DMS 273 treated with DMSO at 0.1 percent for 48 hours (cell line): ENCODE data around the gene EXOC3.

ENCODE experiments used
- DNase-seq: peaks from one replicate; lab custom pipeline; 2025; lab: John Stamatoyannopoulos, UW

Gene EXOC3

GRCh38 chr5:457195-457961, 14.4 kb downstream of the EXOC3 start:
- DNase-seq, result no peak

- DNase-seq, result no peak
Measured at GRCh38 chr5:458547-459353, 15.8 kb downstream of the EXOC3 start.

- no peak for DNase-seq
Measured at GRCh38 chr5:459562-460272, 16.7 kb downstream of the EXOC3 start.

- DNase-seq, result no peak
Measured at GRCh38 chr5:460273-460625, 17.3 kb downstream of the EXOC3 start.

- DNase-seq, result no peak
Measured at GRCh38 chr5:462051-462481, 19.1 kb downstream of the EXOC3 start.

GRCh38 chr5:463301-463700, 20.3 kb downstream of the EXOC3 start:
- DNase-seq, result no peak

- DNase-seq, result no peak
Measured at GRCh38 chr5:463952-464351, 21.0 kb downstream of the EXOC3 start.

- DNase-seq, result no peak
Measured at GRCh38 chr5:464446-464842, 21.5 kb downstream of the EXOC3 start.

GRCh38 chr5:464843-465590, 22.0 kb downstream of the EXOC3 start:
- no peak for DNase-seq

- no peak for DNase-seq
Measured at GRCh38 chr5:465591-466403, 22.8 kb downstream of the EXOC3 start.

- DNase-seq, result no peak
Measured at GRCh38 chr5:466661-467310, 23.8 kb downstream of the EXOC3 start.

- no peak for DNase-seq
Measured at GRCh38 chr5:468401-468800, 25.4 kb downstream of the EXOC3 start.

GRCh38 chr5:469752-470483, 26.9 kb downstream of the EXOC3 start:
- no peak for DNase-seq

GRCh38 chr5:470961-471749, 28.2 kb downstream of the EXOC3 start:
- DNase-seq, result no peak

GRCh38 chr5:471750-472058, 28.7 kb downstream of the EXOC3 start:
- DNase-seq, result no peak

- no peak for DNase-seq
Measured at GRCh38 chr5:472076-472655, 29.2 kb downstream of the EXOC3 start.

- peak; percentile 26 for DNase-seq
Measured at GRCh38 chr5:472656-473550, 29.9 kb downstream of the EXOC3 start.
